K562 (cell line): Measurements from ENCODE around the gene CD34. TPM values are rescaled to one million over a fixed set of nuclear protein-coding genes. Genes with fewer than 3 reads are reported as not detected.

ENCODE experiments used
- ATAC-seq: fragments of 200-7000 bp; cut with Tn5 transposase; 3 replicates; pipeline ENCODE4 v1.9.1; 2020; ENCODE audit warnings: moderate library complexity
- BruUV-seq: library from RNA; stranded (reverse); fragments of 400-500 nt; replicated peaks from 2 replicates; lab custom pipeline; 2021; lab: Mats Ljungman, UMichigan
- CTCF ChIA-PET: fragments of 300-600 bp; formaldehyde crosslinking; extraction: SDS; loops from one replicate; lab custom pipeline; 2021; ENCODE audit warnings: low intra/inter-chr PET ratio; lab: Yijun Ruan, JAX
- POLR2A ChIA-PET: fragments of 300-600, 350-650 bp; sonication (Branson Sonifier 250); formaldehyde crosslinking; extraction: SDS; loops from one replicate; lab custom pipeline; 2021; ENCODE audit warnings: antibody characterized with exemption, inconsistent platforms; lab: Yijun Ruan, JAX
- DNase-seq, 4 experiments: peaks; one replicate each; pipeline versions ENCODE4 v3.0.0 to v3.0.0-alpha.2; 2011 to 2018; ENCODE audit warnings: low spot score in 3 of 4, mixed read lengths in 3 of 4; ENCODE audit errors: extremely low read depth in 1 of 4
- FAIRE-seq: peaks from 2 replicates; lab custom pipeline; 2011; peaks lifted over from hg19 to GRCh38; lab: Jason Lieb, UNC
- H2AFZ ChIP-seq: 2 replicates; pipeline ENCODE4 v1.6.0; 2011; ENCODE audit warnings: low read depth, low read length, control low read depth, inconsistent platforms
- H3K27ac ChIP-seq: fragments of 200-600 bp; 3 replicates; pipeline ENCODE4 v1.8.0; 2011; ENCODE audit warnings: low read depth, mild to moderate bottlenecking, control low read depth, inconsistent platforms, low read length, moderate library complexity, mixed read lengths; ENCODE audit errors: extremely low read depth
- H3K27me3 ChIP-seq, 2 experiments: fragments of 300-600 bp in 1 of 2; 2 replicates in 1 of 2; 3 replicates in 1 of 2; pipeline versions ENCODE4 v1.6.0 to v1.8.0; 2011; ENCODE audit warnings: inconsistent platforms in 2 of 2, low read length in 2 of 2, mild to moderate bottlenecking in 1 of 2, mixed read lengths in 1 of 2, moderate library complexity in 1 of 2; ENCODE audit not compliant: control insufficient read depth in 2 of 2, insufficient read depth in 2 of 2
- H3K36me3 ChIP-seq: fragments of 300-600 bp; 3 replicates; pipeline ENCODE4 v1.8.0; 2011; ENCODE audit warnings: mild to moderate bottlenecking, low read length, inconsistent platforms; ENCODE audit not compliant: control insufficient read depth, insufficient read depth
- H3K4me1 ChIP-seq, 2 experiments: fragments of 200-600 bp in 1 of 2; replicated peaks in 1 of 2; 2 replicates in 1 of 2; 3 replicates in 1 of 2; pipeline versions ENCODE4 v1.5.1 to v1.8.0; 2011; ENCODE audit warnings: inconsistent platforms in 2 of 2, low read length in 2 of 2, mild to moderate bottlenecking in 1 of 2, mixed read lengths in 1 of 2, moderate library complexity in 1 of 2; ENCODE audit not compliant: control insufficient read depth in 2 of 2, insufficient read depth in 2 of 2
- H3K4me2 ChIP-seq: 2 replicates; pipeline ENCODE4 v1.6.1; 2011; ENCODE audit warnings: low read length, control low read depth, inconsistent platforms, mixed read lengths; ENCODE audit not compliant: insufficient read depth
- H3K4me3 ChIP-seq: fragments of 200-600 bp; sonication (generic), shearing (Covaris generic); 2 replicates; pipeline ENCODE4 v1.5.1; 2016; ENCODE audit warnings: control low read depth, inconsistent platforms
- H3K79me2 ChIP-seq: fragments of 200-600 bp; 3 replicates; pipeline ENCODE4 v1.8.0; 2011; ENCODE audit warnings: low read length, inconsistent platforms; ENCODE audit not compliant: control insufficient read depth, insufficient read depth
- H3K9ac ChIP-seq, 2 experiments: 2 replicates each; pipeline versions ENCODE4 v1.6.0 to v1.6.1; 2011; ENCODE audit warnings: low read depth in 2 of 2, low read length in 2 of 2, control low read depth in 1 of 2, inconsistent platforms in 1 of 2, mild to moderate bottlenecking in 1 of 2, mixed read lengths in 1 of 2; ENCODE audit not compliant: insufficient read depth in 1 of 2
- H3K9me1 ChIP-seq: one replicate; pipeline ENCODE4 v1.6.0; 2011; ENCODE audit warnings: inconsistent platforms, mild to moderate bottlenecking, low read length, moderate library complexity; ENCODE audit not compliant: control insufficient read depth, insufficient read depth
- H3K9me3 ChIP-seq: replicated peaks from 2 replicates; pipeline ENCODE4 v1.5.1; 2011; ENCODE audit warnings: low read depth, low read length, inconsistent platforms; ENCODE audit not compliant: control insufficient read depth, insufficient read depth
- H4K20me1 ChIP-seq: replicated peaks from 2 replicates; pipeline ENCODE4 v1.6.1; 2011; ENCODE audit warnings: low read length, inconsistent platforms, mixed read lengths; ENCODE audit not compliant: control insufficient read depth, insufficient read depth
- ARHGAP35 ChIP-seq: fragments of 450-650 bp; IDR thresholded peaks from 2 replicates; pipeline ENCODE4 v1.6.1; 2018; ENCODE audit not compliant: partially characterized antibody
- CXXC5 ChIP-seq: fragments of 250-450 bp; sonication (Bioruptor Pico); IDR thresholded peaks from 2 replicates; pipeline ENCODE4 v1.8.0; 2022; ENCODE audit warnings: inconsistent platforms, mild to moderate bottlenecking, moderate library complexity
- NR4A1 ChIP-seq, 2 experiments: fragments of 250-450 bp in 1 of 2; fragments of 450-650 bp in 1 of 2; sonication (Bioruptor Pico) in 1 of 2; IDR thresholded peaks; 2 replicates each; pipeline versions ENCODE4 v1.4.0 to v1.6.1; 2016 to 2020; ENCODE audit warnings: mild to moderate bottlenecking in 2 of 2, missing compliant biosample characterization in 1 of 2, missing genetic modification characterization in 1 of 2, moderate library complexity in 1 of 2
- ZBTB17 ChIP-seq: fragments of 450-650 bp; formaldehyde crosslinking; IDR thresholded peaks from 2 replicates; pipeline ENCODE4 v1.4.0; 2020; ENCODE audit warnings: mild to moderate bottlenecking
- ZNF134 ChIP-seq: fragments of 250-450 bp; sonication (Bioruptor Pico); conservative IDR thresholded peaks from 2 replicates; pipeline ENCODE4 v1.4.0; 2020
- WGBS: fragments of 100-300 bp; shearing (Covaris generic); methylation state at CpG from one replicate; pipeline ENCODE4 v1.1.6; 2016; ENCODE audit warnings: low coverage, mixed read lengths; ENCODE audit not compliant: insufficient coverage; ENCODE audit errors: missing lambda C conversion rate; 5-methylcytosine and 5-hydroxymethylcytosine counted together
- in situ Hi-C: fragments of 300-500 bp; cut with MboI; formaldehyde crosslinking; loops from 4 replicates; pipeline ENCODE4 v1.15.0; 2018; ENCODE audit warnings: inconsistent platforms, mixed read lengths
- intact Hi-C: fragments of 100-400 bp; cut with micrococcal nuclease; formaldehyde crosslinking; loops from 2 replicates; pipeline ENCODE4 v1.14.2; 2022
- polyA plus RNA-seq, 8 experiments: library from polyadenylated mRNA; depleted of rRNA in 4 of 8; stranded (reverse) in 5 of 8; unstranded in 3 of 8; fragments of >200 nt; fragmentation: Nextera tagmentation in 2 of 8; fragmentation: Illumina TruSeq in 1 of 8; extraction: Ambion mirVana in 2 of 8; extraction: Trizol in 1 of 8; gene quantifications; 2 replicates each; pipeline versions ENCODE4 v1.2.1 to v1.2.3, GENCODE V29; 2011 to 2014; ENCODE audit warnings: inconsistent platforms in 1 of 8, missing spikeins in 1 of 8
- total RNA-seq, 7 experiments: library from RNA; depleted of rRNA in 6 of 7; stranded (reverse); fragments of >200 nt in 6 of 7; fragmentation: Illumina TruSeq in 2 of 7; extraction: Trizol in 2 of 7; gene quantifications; 2 replicates each; pipeline versions ENCODE4 v1.2.1 to v1.2.3, GENCODE V29; 2011 to 2021; ENCODE audit warnings: low replicate concordance in 1 of 7
- TF ChIP-seq, protein P1 (sequence below): fragments of 250-450 bp; sonication (Bioruptor Pico); IDR thresholded peaks from 2 replicates; pipeline ENCODE4 v1.5.0; 2020; ENCODE audit warnings: mild to moderate bottlenecking, borderline replicate concordance
- TF ChIP-seq, protein P2 (sequence below), 2 experiments: fragments of 450-650 bp in 1 of 2; sonication (generic) in 1 of 2; formaldehyde crosslinking; conservative IDR thresholded peaks; 2 replicates each; pipeline versions ENCODE4 v1.4.0 to v1.8.1; 2020 to 2022; ENCODE audit warnings: mild to moderate bottlenecking in 1 of 2, missing genetic modification reagents in 1 of 2
- TF ChIP-seq, protein P3 (sequence below): sonication (generic); formaldehyde crosslinking; IDR thresholded peaks from 2 replicates; pipeline ENCODE4 v1.8.1; 2022; ENCODE audit warnings: missing genetic modification reagents

CD34 gene
- total and polyA plus RNA-seq, 9 of the 15 experiments (the other 6 are each of a cell fraction or from before 2014, with no cell fraction given), result not detected

DNA sequence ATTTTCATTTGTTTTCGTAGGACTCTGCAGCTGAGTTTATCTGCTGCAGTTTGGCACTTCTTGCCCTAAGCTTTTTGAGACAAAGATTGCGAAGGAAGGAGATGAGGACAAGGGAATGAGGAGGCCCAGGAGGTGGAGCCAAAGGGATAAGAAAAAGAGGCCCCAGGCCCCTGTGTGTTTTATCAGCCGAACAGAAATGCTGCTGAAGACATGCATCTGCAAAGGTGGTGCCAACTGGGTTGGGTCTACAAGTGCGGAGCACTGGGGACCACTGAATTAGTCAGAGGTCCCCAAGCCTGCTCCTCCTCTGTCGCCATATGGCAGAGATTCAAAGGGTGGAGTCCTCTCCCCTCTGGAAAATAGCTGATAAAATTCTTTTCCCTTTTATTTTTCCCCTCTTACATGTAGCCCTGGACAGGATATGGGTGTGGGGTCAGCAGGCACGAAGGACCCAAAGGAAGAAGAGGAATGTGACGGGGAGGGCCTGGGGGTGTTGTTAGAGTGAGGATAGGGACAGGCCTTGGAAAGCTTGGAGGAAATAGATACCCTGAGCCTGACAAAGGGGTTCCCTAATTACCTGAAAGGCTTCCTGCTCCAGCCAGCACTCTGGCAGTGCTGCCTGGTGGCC, 2.7 kb downstream of the CD34 start:
- intact Hi-C loops, result loop anchor here (1.0 to 10.0 kb wide), 2 partner anchors 55 to 327 kb away; no protein-coding TSS in a partner anchor
- ChIA-PET CTCF (interaction anchor here (0.6 to 2.1 kb wide), 3 partner anchors 15 to 90 kb away, joined by 3 to 18 read pairs (median 3); no protein-coding TSS in a partner anchor), POLR2A (interaction anchor here (0.6 to 1.8 kb wide), 8 partner anchors 9 to 43 kb away, joined by 3 to 10 read pairs (median 4); no protein-coding TSS in a partner anchor)
- Histone ChIP-seq H3K9me1 (no peaks in the 10 kb centered on the region), H2AFZ (peak overlapping the region; percentile 11), H3K4me2 (no peak overlapping the region), H3K36me3 (no peaks in the 10 kb centered on the region), H3K9ac (no peak overlapping the region), H3K4me3 (no peak overlapping the region), H3K27me3 (0 out of 5 replicates have a peak, but pooled peaks cover 2 to 11% of the 10 kb centered on the region in 2 experiments), H3K27ac (no peak overlapping the region), H3K79me2 (no peaks in the 10 kb centered on the region), H4K20me1 (no peaks in the 10 kb centered on the region), H3K4me1 (peaks cover 11 to 18% of the 10 kb centered on the region in 2 experiments; a peak in 4 of 5 replicates), H3K9me3 (no peaks in the 10 kb centered on the region)
- peak; percentile 74 for ATAC-seq
- in situ Hi-C loops, result no loop called here
- WGBS, result 13% methylated on average over 7 of the region's 7 CpGs
- no peak for FAIRE-seq
- DNase-seq, result peak in 2 of 4 experiments; percentile 51 to 57
- BruUV-seq, result no TSS peak
- TF ChIP-seq, protein P1, sequence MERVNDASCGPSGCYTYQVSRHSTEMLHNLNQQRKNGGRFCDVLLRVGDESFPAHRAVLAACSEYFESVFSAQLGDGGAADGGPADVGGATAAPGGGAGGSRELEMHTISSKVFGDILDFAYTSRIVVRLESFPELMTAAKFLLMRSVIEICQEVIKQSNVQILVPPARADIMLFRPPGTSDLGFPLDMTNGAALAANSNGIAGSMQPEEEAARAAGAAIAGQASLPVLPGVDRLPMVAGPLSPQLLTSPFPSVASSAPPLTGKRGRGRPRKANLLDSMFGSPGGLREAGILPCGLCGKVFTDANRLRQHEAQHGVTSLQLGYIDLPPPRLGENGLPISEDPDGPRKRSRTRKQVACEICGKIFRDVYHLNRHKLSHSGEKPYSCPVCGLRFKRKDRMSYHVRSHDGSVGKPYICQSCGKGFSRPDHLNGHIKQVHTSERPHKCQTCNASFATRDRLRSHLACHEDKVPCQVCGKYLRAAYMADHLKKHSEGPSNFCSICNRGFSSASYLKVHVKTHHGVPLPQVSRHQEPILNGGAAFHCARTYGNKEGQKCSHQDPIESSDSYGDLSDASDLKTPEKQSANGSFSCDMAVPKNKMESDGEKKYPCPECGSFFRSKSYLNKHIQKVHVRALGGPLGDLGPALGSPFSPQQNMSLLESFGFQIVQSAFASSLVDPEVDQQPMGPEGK, result no peak
- TF ChIP-seq, protein P2, sequence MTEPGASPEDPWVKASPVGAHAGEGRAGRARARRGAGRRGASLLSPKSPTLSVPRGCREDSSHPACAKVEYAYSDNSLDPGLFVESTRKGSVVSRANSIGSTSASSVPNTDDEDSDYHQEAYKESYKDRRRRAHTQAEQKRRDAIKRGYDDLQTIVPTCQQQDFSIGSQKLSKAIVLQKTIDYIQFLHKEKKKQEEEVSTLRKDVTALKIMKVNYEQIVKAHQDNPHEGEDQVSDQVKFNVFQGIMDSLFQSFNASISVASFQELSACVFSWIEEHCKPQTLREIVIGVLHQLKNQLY (CRISPR knock-in tag; conservative IDR thresholded peaks at IDR 0.05), result no peak
- TF ChIP-seq, protein P3, sequence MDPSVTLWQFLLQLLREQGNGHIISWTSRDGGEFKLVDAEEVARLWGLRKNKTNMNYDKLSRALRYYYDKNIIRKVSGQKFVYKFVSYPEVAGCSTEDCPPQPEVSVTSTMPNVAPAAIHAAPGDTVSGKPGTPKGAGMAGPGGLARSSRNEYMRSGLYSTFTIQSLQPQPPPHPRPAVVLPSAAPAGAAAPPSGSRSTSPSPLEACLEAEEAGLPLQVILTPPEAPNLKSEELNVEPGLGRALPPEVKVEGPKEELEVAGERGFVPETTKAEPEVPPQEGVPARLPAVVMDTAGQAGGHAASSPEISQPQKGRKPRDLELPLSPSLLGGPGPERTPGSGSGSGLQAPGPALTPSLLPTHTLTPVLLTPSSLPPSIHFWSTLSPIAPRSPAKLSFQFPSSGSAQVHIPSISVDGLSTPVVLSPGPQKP (CRISPR knock-in tag), result no peak
- no peak for TF ChIP-seq ZBTB17 (CRISPR knock-in tag)
- 0 out of 2 replicates have a peak, but pooled peaks have one; percentile 14 for TF ChIP-seq CXXC5
- TF ChIP-seq ZNF134 (CRISPR knock-in tag), result no peak
- TF ChIP-seq NR4A1 (CRISPR knock-in tag; IDR thresholded peaks at IDR 0.05), result no peak
- no peak for TF ChIP-seq NR4A1 (tag; IDR thresholded peaks at IDR 0.05)
- TF ChIP-seq ARHGAP35, result no peak
